Left lobe of liver (tissue), 2 donors: ENCODE data around the gene LRIT2. TPM values are rescaled to one million over a fixed set of nuclear protein-coding genes. Genes with fewer than 3 reads are reported as not detected.

Source experiments
- ATAC-seq: fragments of 200-7000 bp; cut with Tn5 transposase; one replicate; pipeline ENCODE4 v1.9.1; 2020; ENCODE audit warnings: mild to moderate bottlenecking, moderate library complexity
- DNase-seq: peaks from one replicate; pipeline ENCODE4 v3.0.0-alpha.2; 2020; ENCODE audit warnings: low spot score
- total RNA-seq: library from RNA; stranded (reverse); gene quantifications from one replicate; pipeline ENCODE4 v1.2.1, GENCODE V29; 2021
- donor health status: DM: no; HTN: no; CAD: no; lungs with moderate emphysema.
- donor health status: DM: no; HTN: yes; CAD: no.

LRIT2 gene
- total RNA-seq, result not detected

DNA sequence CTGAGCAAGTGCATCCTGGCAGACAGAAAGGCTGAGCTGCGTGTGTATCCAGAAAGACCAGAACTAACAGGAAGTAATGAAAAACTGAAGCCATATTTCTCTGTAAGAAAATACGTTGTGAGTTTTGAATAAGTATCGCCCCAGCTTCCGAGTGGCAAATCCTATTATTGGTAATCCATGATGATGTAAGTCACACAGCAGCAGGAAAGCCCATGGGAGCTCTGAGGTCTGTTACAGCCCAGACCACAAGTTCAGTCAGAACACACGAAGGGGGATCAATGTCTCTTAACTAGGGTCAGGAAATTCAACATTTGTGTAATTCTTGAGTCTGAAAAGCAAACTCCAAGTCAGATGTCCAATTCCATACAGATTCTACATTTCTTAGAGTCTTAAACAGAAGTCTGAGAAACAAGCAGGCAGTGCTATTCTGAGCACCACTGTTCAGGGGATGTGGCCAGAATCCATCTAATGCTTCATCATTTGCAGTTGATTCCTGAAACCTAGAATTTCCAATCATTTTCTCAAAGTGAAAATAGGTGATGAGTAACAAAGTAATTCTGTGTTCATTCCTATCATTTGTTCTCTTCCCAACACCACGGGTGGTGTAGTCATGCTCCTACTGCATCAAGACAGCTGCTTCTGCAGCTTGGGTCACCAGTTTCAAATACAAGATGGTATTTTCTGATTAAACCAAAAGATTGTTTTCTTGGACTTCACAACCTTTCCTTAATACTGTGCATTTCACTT is at the start of gene LRIT2:
TSS of gene LRIT2 (minus strand) at position 118 of the 747 bp plus-strand sequence. CDS start at position 94, 24 bp downstream.
- ATAC-seq, result no peak

GRCh38 chr10:84270708-84271107 is 45.4 kb upstream of the LRIT2 start:
- ATAC-seq (no peak), DNase-seq (no peak)

More for the DNA sequence above, at the start of gene LRIT2:
- DNase-seq, result no peak

DNA sequence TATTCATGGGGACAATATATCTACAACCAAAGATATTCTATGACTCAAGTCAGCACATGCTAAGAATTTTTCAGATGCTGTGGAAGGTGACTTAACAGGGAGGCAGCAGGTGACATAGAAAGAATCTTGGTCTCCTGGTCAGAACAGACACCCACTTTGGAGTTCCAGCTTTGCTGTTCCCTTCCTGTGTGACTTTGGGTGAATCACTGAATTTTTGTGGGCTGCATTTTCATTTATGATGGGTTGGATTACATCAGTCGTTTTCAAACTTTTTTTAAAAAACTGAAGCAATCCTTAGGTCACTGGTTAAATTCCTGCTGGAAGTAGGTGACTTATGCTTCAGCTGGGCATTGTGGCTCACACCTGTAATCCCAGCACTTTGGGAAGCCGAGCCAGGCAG is 44.4 kb upstream of the LRIT2 start:
- DNase-seq (no peak), ATAC-seq (no peak)

GRCh38 chr10:84269162-84269561 is 43.8 kb upstream of the LRIT2 start:
- no peak for DNase-seq
- no peak for ATAC-seq

- no peak for DNase-seq
These were observed 42.3 kb upstream of the LRIT2 start for GRCh38 chr10:84267503-84268126.

DNA sequence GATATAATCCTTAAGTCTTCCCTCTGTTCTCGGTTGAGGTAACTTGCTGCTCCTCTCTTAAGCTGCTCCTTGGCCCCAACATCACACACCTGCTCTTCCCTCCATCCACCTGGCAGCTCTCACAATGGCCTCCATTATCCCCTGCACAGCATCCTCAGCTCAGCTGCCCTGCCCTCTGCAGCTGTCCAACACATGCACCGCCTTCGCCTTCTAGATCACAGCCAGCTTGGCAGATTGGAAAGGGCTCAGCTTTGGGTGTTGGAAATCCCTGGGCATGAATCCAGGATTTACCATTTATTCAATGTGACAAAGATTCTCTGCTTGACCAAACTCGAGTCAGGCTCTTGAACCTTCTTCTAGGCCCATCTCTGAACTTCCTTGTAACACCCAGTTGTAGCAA is 40.1 kb upstream of the LRIT2 start:
- ATAC-seq, result no peak
- DNase-seq, result no peak

More at GRCh38 chr10:84267503-84268126, 42.3 kb upstream of the LRIT2 start:
- ATAC-seq, result peak; percentile 55

- DNase-seq, result peak; percentile 66
- peak; percentile 98 for ATAC-seq
These were observed 39.3 kb upstream of the LRIT2 start for GRCh38 chr10:84264611-84265141.

GRCh38 chr10:84263716-84264115 is 38.4 kb upstream of the LRIT2 start:
- no peak for ATAC-seq

GRCh38 chr10:84262190-84262956 is 37.0 kb upstream of the LRIT2 start:
- ATAC-seq, result no peak
- no peak for DNase-seq

More at GRCh38 chr10:84263716-84264115, 38.4 kb upstream of the LRIT2 start:
- no peak for DNase-seq

DNA sequence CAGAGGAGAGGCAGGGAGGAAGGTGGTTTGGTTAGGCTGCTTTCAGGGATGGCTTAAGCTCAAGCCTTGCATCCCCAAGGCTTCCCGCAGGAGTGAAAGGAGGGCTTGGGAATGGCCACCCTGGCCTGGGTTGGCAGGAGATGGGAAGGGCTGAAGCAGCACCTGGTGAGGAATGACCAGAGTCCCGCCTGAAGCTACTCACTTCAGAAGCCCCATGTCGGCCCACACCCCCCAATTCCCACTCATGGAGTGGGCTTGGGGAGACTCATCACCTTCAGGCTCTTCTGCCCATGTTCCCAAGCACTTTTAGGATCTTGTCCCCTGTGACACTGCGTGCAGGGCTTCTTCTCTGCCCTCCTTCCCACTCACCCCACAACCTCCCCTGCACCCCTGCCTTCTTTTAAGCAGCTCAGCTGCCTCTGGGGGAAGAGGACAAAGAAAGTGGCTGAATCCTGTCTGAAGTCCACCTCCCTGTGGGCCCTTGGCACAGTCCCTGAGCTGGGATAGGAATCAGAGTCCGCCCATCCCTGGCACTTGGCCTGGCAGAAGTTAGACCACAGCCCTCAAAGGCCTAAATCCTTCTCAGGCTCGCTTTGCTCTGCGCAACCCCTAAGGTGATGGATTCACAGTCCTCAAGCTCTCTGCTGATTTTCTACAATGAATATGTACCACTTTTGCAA is 36.0 kb upstream of the LRIT2 start:
- ATAC-seq (no peak), DNase-seq (no peak)

GRCh38 chr10:84258034-84258695 is 32.8 kb upstream of the LRIT2 start:
- no peak for ATAC-seq

GRCh38 chr10:84257343-84258020 is 32.1 kb upstream of the LRIT2 start:
- DNase-seq (no peak), ATAC-seq (no peak)

More at GRCh38 chr10:84258034-84258695, 32.8 kb upstream of the LRIT2 start:
- no peak for DNase-seq

DNA sequence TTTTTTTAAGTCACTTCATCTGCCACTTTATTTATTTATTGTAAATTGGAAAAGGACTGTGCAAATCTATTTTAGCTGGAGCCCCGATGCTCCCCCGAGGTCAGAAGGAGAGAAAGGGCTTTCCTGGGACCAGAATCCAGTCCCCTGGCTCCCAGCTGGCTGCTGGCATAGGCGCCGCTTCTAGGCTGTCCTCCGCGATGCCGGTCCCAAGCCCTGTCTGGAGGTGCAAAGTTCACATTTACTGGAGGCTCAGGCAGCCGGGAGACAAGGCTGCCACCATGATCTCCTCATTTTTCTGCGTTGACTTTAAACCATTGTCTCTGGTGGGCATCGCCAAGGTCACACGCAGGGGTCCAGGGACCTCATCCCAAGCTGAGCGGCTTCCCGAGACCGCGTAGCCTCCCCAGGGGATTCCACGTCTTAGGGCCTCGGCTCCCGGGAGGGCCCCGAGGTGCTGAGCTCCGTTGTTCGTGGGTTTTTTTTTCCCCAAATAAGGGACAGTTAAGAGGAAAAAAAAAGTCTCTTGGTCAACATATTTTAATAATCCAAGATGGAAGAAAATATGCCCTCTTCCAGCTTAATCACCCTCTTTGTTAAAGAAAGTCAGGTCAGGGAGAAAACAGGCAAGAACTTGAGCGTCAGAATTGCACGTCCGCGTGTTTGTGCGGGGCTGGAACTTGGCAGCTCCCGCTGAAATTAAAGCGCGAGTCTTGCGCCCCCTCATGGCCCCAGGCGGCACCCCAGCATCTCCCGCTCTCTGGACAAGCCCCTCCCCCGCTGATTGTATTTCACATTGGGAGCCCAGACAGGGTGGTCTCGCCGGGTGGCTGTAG is 31.4 kb upstream of the LRIT2 start:
- DNase-seq (no peak), ATAC-seq (peak; percentile 61)

DNA sequence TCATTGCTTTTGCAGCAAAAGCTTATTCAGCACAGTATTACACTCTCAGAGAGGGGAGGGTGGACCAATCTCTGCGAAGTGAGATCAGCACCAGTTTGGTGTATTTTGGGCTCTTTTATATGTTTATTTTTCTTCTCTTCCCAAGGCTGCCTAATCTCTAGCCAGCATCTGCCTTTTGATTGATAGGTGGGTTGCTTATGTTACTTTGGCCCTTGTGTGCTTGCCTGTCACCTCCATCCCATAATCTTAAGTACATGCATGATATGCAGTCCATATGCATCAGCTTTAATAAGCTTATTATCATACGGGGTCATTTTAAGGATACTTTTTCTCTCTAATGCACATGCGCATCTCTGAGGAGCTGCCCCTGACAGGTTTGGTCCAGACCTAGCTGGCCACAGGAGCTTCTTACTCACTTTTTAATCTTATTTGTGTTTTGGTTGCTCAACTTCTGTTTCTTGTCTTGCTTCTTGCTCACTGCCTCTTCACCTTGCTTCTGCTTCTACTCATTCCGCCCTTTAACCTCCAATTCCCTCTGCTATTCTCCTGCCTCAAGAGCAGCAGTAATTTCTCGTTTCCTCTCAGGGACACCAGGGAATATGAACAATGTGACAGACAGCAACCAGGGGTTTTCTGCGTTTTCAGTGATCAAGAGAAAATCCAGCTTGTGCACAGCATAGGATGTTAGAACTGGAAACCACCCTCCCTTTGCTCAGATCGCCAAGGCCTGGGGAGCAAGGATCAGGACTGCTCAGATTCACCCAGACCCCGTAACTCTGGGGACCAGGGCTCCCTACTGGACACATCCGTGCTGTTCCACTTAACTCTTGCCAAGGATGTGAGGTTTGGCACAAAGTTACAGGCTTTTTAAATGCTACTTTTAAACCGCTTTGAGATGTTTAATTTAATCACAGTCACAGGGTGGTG is 29.5 kb upstream of the LRIT2 start:
- ATAC-seq (no peak), DNase-seq (no peak)

DNA sequence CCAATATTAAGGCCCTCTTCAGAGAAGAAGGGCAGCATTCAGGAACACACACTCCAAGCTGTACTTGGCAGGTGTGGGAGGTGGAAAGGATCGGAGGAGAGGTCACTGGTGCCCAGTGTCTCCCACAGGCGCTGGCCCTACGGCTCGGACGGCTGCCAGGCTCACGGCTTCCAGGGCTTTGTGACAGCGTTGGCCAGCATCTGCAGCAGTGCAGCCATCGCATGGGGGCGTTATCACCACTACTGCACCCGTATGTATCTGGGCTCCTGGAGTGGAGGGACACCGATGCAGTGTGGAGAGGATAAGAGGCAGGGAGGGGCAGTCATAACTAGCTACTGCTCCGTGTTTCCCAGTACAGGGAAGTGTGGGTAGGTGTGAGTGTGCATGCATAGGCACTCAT is 23.4 kb upstream of the LRIT2 start:
- ATAC-seq (no peak), DNase-seq (no peak)

GRCh38 chr10:84247496-84247895 is 22.2 kb upstream of the LRIT2 start:
- DNase-seq, result no peak

DNA sequence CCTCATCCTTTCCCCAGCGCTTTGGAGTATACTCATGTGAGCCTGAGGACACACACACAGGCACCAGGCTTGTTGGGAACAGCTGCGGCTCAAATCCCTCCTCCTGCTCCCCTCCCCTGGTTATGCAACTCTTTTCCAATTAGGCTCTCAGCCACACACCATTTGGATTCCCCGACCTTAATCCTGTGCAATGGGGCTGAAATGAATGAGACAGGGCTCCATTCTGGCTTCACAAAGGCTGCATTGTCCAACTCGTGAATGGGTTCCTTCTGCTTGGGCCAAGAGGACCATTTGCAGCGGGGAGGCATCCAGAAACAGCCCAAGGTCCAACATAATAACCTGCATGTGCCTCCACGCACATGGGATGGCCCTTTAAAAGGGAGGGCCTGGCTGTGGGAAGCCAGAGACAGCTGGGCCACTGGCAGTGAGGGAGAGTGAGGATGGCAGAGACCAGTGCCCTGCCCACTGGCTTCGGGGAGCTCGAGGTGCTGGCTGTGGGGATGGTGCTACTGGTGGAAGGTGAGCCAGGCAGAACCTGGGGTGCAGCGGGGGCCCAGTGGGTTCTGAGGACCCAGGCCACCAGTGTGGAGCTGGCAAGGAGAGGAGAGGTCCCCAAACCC is 19.4 kb upstream of the LRIT2 start, which contains the start of gene RGR:
TSS of gene RGR (plus strand) at position 403 of the 620 bp plus-strand sequence. CDS start at position 441, 38 bp downstream.
- DNase-seq (no peak), ATAC-seq (no peak)

More at GRCh38 chr10:84247496-84247895, 22.2 kb upstream of the LRIT2 start:
- ATAC-seq, result no peak
